Endothelial cell of umbilical vein (primary cell): ENCODE measurements around the gene ARMC5. TPM values are rescaled to one million over a fixed set of nuclear protein-coding genes. Genes with fewer than 3 reads are reported as not detected.

Experiments
- BruUV-seq: library from RNA; stranded (reverse); fragments of 400-500 nt; replicated peaks from 2 replicates; lab custom pipeline; 2021; lab: Mats Ljungman, UMichigan
- CTCF ChIA-PET: fragments of 300-600, 350-600 bp; sonication (Branson Sonifier 250); formaldehyde crosslinking; loops from one replicate; lab custom pipeline; 2021; ENCODE audit warnings: antibody characterized with exemption, inconsistent platforms; lab: Charles Lee
- POLR2A ChIA-PET: fragments of 300-600, 350-600 bp; sonication (Branson Sonifier 250); formaldehyde crosslinking; loops from one replicate; lab custom pipeline; 2021; ENCODE audit warnings: antibody characterized with exemption, inconsistent platforms; lab: Charles Lee
- DNase-seq: peaks from one replicate; pipeline ENCODE4 v3.0.0-alpha.2; 2011; ENCODE audit warnings: low read depth, low spot score
- FAIRE-seq: peaks from 2 replicates; lab custom pipeline; 2011; peaks lifted over from hg19 to GRCh38; lab: Jason Lieb, UNC
- H2AFZ ChIP-seq: 2 replicates; pipeline ENCODE4 v1.6.0; 2012; ENCODE audit warnings: low read depth, low read length, control low read depth, inconsistent platforms
- H3K27ac ChIP-seq: 2 replicates; pipeline ENCODE4 v1.5.1; 2011; ENCODE audit warnings: low read depth, mild to moderate bottlenecking, control low read depth, low read length, moderate library complexity; ENCODE audit not compliant: insufficient read depth
- H3K27me3 ChIP-seq, 2 experiments: 2 replicates each; pipeline versions ENCODE4 v1.6.0 to v1.6.1; 2011; ENCODE audit warnings: low read length in 2 of 2, mixed read lengths in 1 of 2; ENCODE audit not compliant: control insufficient read depth in 2 of 2, insufficient read depth in 2 of 2
- H3K36me3 ChIP-seq, 2 experiments: 2 replicates in 1 of 2; 3 replicates in 1 of 2; pipeline ENCODE4 v1.5.1; 2011; ENCODE audit warnings: low read length in 2 of 2, mild to moderate bottlenecking in 1 of 2, moderate library complexity in 1 of 2; ENCODE audit not compliant: control insufficient read depth in 2 of 2, insufficient read depth in 2 of 2; ENCODE audit errors: extremely low read depth in 1 of 2
- H3K4me1 ChIP-seq: 3 replicates; pipeline ENCODE4 v1.5.1; 2011; ENCODE audit warnings: mild to moderate bottlenecking, low read length; ENCODE audit not compliant: control insufficient read depth, insufficient read depth; ENCODE audit errors: extremely low read depth
- H3K4me2 ChIP-seq: 2 replicates; pipeline ENCODE4 v1.6.1; 2011; ENCODE audit warnings: low read length, control low read depth, mixed read lengths; ENCODE audit not compliant: insufficient read depth
- H3K4me3 ChIP-seq, 3 experiments: fragments of 200-600 bp in 1 of 3; sonication (generic), shearing (Covaris generic) in 1 of 3; replicated peaks in 1 of 3; 2 replicates each; pipeline ENCODE4 v1.5.1; 2011 to 2016; ENCODE audit warnings: control low read depth in 3 of 3, low read length in 3 of 3, mild to moderate bottlenecking in 2 of 3, inconsistent platforms in 1 of 3, low read depth in 1 of 3, moderate library complexity in 1 of 3; ENCODE audit not compliant: insufficient read depth in 1 of 3
- H3K79me2 ChIP-seq: 2 replicates; pipeline ENCODE4 v1.6.0; 2012; ENCODE audit warnings: low read length, inconsistent platforms; ENCODE audit not compliant: control insufficient read depth, insufficient read depth
- H3K9ac ChIP-seq: replicated peaks from 2 replicates; pipeline ENCODE3; 2011; ENCODE audit warnings: low read length, control low read depth; ENCODE audit not compliant: insufficient read depth; ENCODE audit errors: extremely low read depth
- H3K9me1 ChIP-seq: replicated peaks from 3 replicates; pipeline ENCODE4 v1.6.0; 2011; ENCODE audit warnings: mild to moderate bottlenecking, low read length; ENCODE audit not compliant: control insufficient read depth, insufficient read depth; ENCODE audit errors: extremely low read depth
- H3K9me3 ChIP-seq: replicated peaks from 2 replicates; pipeline ENCODE4 v1.5.1; 2012; ENCODE audit warnings: low read length, inconsistent platforms; ENCODE audit not compliant: control insufficient read depth, insufficient read depth
- H4K20me1 ChIP-seq: replicated peaks from 2 replicates; pipeline ENCODE3; 2011; ENCODE audit warnings: mild to moderate bottlenecking, low read length; ENCODE audit not compliant: control insufficient read depth, insufficient read depth; ENCODE audit errors: extremely low read depth
- CTCF ChIP-seq, 2 donors: IDR thresholded peaks; 1 replicate in 1 of 2; 2 replicates in 1 of 2; pipeline ENCODE4 v1.5.1; 2011; ENCODE audit warnings: low read length in 2 of 2, mild to moderate bottlenecking in 2 of 2, moderate library complexity in 2 of 2, control low read depth in 1 of 2, inconsistent platforms in 1 of 2, low read depth in 1 of 2; ENCODE audit not compliant: insufficient read depth in 1 of 2; ENCODE audit errors: extremely low read depth in 1 of 2
- EZH2 ChIP-seq: IDR thresholded peaks from 2 replicates; pipeline ENCODE4 v1.6.1; 2012; ENCODE audit warnings: borderline replicate concordance, low read depth, mild to moderate bottlenecking, moderate library complexity, low read length, inconsistent platforms; ENCODE audit not compliant: severe bottlenecking
- FOS ChIP-seq: IDR thresholded peaks from 2 replicates; pipeline ENCODE4 v1.6.1; 2011; ENCODE audit warnings: mild to moderate bottlenecking, low read length, moderate library complexity, borderline replicate concordance; ENCODE audit not compliant: insufficient read depth
- GATA2 ChIP-seq: IDR thresholded peaks from 2 replicates; pipeline ENCODE4 v1.7.0; 2011; ENCODE audit warnings: low read depth, mild to moderate bottlenecking, moderate library complexity, mixed read lengths, low read length; ENCODE audit not compliant: insufficient read length, insufficient read depth
- JUN ChIP-seq: IDR thresholded peaks from 2 replicates; pipeline ENCODE4 v1.6.1; 2011; ENCODE audit warnings: borderline replicate concordance, low read depth; ENCODE audit not compliant: insufficient read length, insufficient read depth
- MAX ChIP-seq: IDR thresholded peaks from 2 replicates; pipeline ENCODE4 v1.6.1; 2011; ENCODE audit not compliant: insufficient read depth, insufficient read length
- MYC ChIP-seq: IDR thresholded peaks from one replicate; pipeline ENCODE4 v1.6.1; 2011; ENCODE audit warnings: mild to moderate bottlenecking, low read depth, low read length
- POLR2A ChIP-seq: IDR thresholded peaks from 2 replicates; pipeline ENCODE4 v1.6.1; 2012; ENCODE audit warnings: low read depth, mild to moderate bottlenecking, control low read depth, low read length
- POLR2AphosphoS5 ChIP-seq: IDR thresholded peaks from 2 replicates; pipeline ENCODE4 v1.6.1; 2012; ENCODE audit warnings: low read depth, mild to moderate bottlenecking, control low read depth, low read length, moderate library complexity; ENCODE audit not compliant: insufficient read depth
- dilution Hi-C: fragments of 300-500 bp; cut with MboI; formaldehyde crosslinking; loops from one replicate; pipeline ENCODE4 v1.15.0; 2019; ENCODE audit warnings: low sequenced_read_pairs; ENCODE audit not compliant: extremely low pct_ligation_motif_present
- intact Hi-C: fragments of 100-400 bp; cut with micrococcal nuclease; formaldehyde crosslinking; loops from one replicate; pipeline ENCODE4 v1.10.0; 2022
- polyA plus RNA-seq, 4 experiments: library from polyadenylated mRNA; depleted of rRNA in 3 of 4; stranded (reverse) in 3 of 4; unstranded in 1 of 4; fragments of >200 nt; gene quantifications; 2 replicates each; pipeline versions ENCODE4 v1.2.1 to v1.2.3, GENCODE V29; 2011 to 2012; ENCODE audit warnings: missing spikeins in 1 of 4
- total RNA-seq: library from RNA; stranded (reverse); gene quantifications from 2 replicates; pipeline ENCODE4 v1.2.3, GENCODE V29; 2021

The ARMC5 gene
- total and polyA plus RNA-seq, 2 donors (not counting 3 experiments of a cell fraction or from before 2014, with no cell fraction given) = 17.3 to 18.8 TPM

- no peaks in the 10 kb centered on the region for H3K9me1 ChIP-seq
- FAIRE-seq = no peak
- peaks cover 6 to 27% of the 10 kb centered on the region in 2 experiments for H3K36me3 ChIP-seq
- CTCF ChIA-PET = no interaction called here
- H3K4me2 ChIP-seq = no peak overlapping the region
- no peak for TF ChIP-seq EZH2
- no peak for TF ChIP-seq MAX
- no peak for TF ChIP-seq FOS
- TF ChIP-seq POLR2A = no peak
- TF ChIP-seq GATA2 = no peak
- no peak for TF ChIP-seq POLR2AphosphoS5
- no peak for TF ChIP-seq CTCF (IDR thresholded peaks at IDR 0.05; ENCODE audit: extremely low read depth in 1 of 2, insufficient read depth in 1 of 2, low read depth in 1 of 2, low read length in 2 of 2)
- no peak for TF ChIP-seq JUN
- TF ChIP-seq MYC = no peak
- no TSS peak for BruUV-seq
- DNase-seq = no peak
- no peak overlapping the region for H3K27ac ChIP-seq
- no peaks in the 10 kb centered on the region for H4K20me1 ChIP-seq
- intact Hi-C loops = no loop called here
- no peak overlapping the region for H2AFZ ChIP-seq
- H3K4me3 ChIP-seq = no peak overlapping the region
- peaks cover 8% of the 10 kb centered on the region for H3K4me1 ChIP-seq
- no peaks in the 10 kb centered on the region for H3K27me3 ChIP-seq
- H3K9me3 ChIP-seq = no peaks in the 10 kb centered on the region
- H3K79me2 ChIP-seq = peaks cover 9% of the 10 kb centered on the region
- no peak overlapping the region for H3K9ac ChIP-seq
- dilution Hi-C loops = no loop called here
- POLR2A ChIA-PET = no interaction called here
These were observed 5.1 kb downstream of the ARMC5 start for GRCh38 chr16:31464348-31464769.
